ENCODE results near the gene OVOL1.

DNA sequence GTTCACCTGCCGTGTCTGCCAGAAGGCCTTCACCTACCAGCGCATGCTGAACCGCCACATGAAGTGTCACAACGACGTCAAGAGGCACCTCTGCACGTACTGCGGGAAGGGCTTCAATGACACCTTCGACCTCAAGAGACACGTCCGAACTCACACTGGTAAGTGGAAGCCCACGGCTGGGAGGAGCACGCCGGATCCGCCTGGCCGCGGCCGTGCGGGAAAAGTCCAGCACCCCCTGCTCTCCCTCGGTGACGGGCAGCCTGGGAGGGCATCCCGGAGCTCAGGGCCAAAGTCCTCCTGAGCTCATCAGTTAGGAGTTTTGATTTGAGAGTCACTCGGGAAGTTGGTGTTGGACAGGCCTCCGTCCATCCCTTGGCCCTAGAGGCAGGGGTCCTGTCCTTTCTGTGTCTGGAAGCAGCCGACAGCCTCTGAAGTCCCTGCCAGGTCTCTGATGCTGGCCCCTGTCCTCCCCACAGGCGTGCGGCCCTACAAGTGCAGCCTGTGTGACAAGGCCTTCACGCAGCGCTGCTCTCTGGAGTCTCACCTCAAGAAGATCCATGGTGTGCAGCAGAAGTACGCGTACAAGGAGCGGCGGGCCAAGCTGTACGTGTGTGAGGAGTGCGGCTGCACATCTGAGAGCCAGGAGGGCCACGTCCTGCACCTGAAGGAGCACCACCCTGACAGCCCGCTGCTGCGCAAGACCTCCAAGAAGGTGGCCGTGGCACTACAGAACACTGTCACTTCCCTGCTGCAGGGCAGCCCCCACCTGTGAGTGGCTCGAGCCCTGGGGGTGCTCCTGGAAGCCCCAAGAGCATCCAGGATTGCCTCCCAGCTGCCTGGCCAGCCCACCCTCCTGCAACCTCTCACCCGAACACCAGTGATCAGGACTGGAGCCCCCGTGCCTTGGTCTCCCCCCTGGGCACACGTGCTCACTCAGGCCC lies 8.0 kb downstream of the OVOL1 start:
- TF ChIP-seq YY1 (IDR thresholded peaks at IDR 0.05) (no peak), JUND (IDR thresholded peaks at IDR 0.05) (no peak), RAD21 (IDR thresholded peaks at IDR 0.05) (no peak), MAX (IDR thresholded peaks at IDR 0.05) (no peak)

All from liver (tissue), 2 donors.